Esophagus squamous epithelium (tissue), 5 donors: ENCODE measurements around the gene PEX11G. TPM values are rescaled to one million over a fixed set of nuclear protein-coding genes. Genes with fewer than 3 reads are reported as not detected.

Experiments used
- DNase-seq: peaks from one replicate; lab custom pipeline; 2025; lab: John Stamatoyannopoulos, UW
- H3K27ac ChIP-seq, 4 donors: fragments of 200-600 bp; sonication (generic); one replicate each; pipeline ENCODE4 v1.5.1; 2016 to 2019; ENCODE audit warnings: mild to moderate bottlenecking in 1 of 4
- H3K27me3 ChIP-seq, 4 donors: fragments of 200-600 bp; sonication (generic); 1 replicate in 3 of 4; 2 replicates in 1 of 4; pipeline versions ENCODE4 v1.5.1 to v1.6.0; 2017 to 2021; ENCODE audit warnings: antibody characterized with exemption in 1 of 4
- H3K36me3 ChIP-seq, 3 donors: fragments of 200-600 bp; sonication (generic); one replicate each; pipeline ENCODE4 v1.5.1; 2016 to 2019
- H3K4me1 ChIP-seq, 3 donors: fragments of 200-600 bp; sonication (generic); one replicate each; pipeline ENCODE4 v1.5.1; 2017 to 2019
- H3K4me3 ChIP-seq, 4 donors: fragments of 200-600 bp; sonication (generic); 1 replicate in 3 of 4; 2 replicates in 1 of 4; pipeline ENCODE4 v1.5.1; 2016 to 2019; ENCODE audit warnings: mild to moderate bottlenecking in 2 of 4, moderate library complexity in 1 of 4
- H3K9me3 ChIP-seq, 3 donors: fragments of 200-600 bp; sonication (generic); one replicate each; pipeline ENCODE4 v1.5.1; 2016 to 2019
- CTCF ChIP-seq, 6 experiments: fragments of 450-650 bp in 4 of 6; fragments of 200-600 bp in 2 of 6; sonication (generic) in 2 of 6; IDR thresholded peaks; one replicate each; pipeline ENCODE4 v1.5.1; 2016 to 2019; ENCODE audit warnings: antibody characterized with exemption in 6 of 6, mild to moderate bottlenecking in 4 of 6, moderate library complexity in 4 of 6
- POLR2A ChIP-seq, 4 donors: fragments of 450-650 bp; IDR thresholded peaks; one replicate each; pipeline ENCODE4 v1.6.1; 2017; ENCODE audit warnings: antibody characterized with exemption in 4 of 4, mild to moderate bottlenecking in 4 of 4, moderate library complexity in 3 of 4
- WGBS, 2 donors: methylation state at CpG; one replicate each; pipeline ENCODE4 v1.1.5; 2018; 5-methylcytosine and 5-hydroxymethylcytosine counted together
- intact Hi-C: fragments of 100-400 bp; cut with DNase I; formaldehyde crosslinking; loops from one replicate; pipeline ENCODE4 v1.15.0; 2022
- total RNA-seq, 4 donors: library from RNA; depleted of rRNA; stranded (reverse); fragments of >200 nt; gene quantifications; one replicate each; pipeline ENCODE4 v1.1.0, GENCODE V29; 2016
- donor health status: DM: yes; HTN: yes; CAD: no.

The PEX11G gene
- total RNA-seq, 4 donors from 2014 or later: 1.1 to 6.7 (median 4.1) TPM

DNA sequence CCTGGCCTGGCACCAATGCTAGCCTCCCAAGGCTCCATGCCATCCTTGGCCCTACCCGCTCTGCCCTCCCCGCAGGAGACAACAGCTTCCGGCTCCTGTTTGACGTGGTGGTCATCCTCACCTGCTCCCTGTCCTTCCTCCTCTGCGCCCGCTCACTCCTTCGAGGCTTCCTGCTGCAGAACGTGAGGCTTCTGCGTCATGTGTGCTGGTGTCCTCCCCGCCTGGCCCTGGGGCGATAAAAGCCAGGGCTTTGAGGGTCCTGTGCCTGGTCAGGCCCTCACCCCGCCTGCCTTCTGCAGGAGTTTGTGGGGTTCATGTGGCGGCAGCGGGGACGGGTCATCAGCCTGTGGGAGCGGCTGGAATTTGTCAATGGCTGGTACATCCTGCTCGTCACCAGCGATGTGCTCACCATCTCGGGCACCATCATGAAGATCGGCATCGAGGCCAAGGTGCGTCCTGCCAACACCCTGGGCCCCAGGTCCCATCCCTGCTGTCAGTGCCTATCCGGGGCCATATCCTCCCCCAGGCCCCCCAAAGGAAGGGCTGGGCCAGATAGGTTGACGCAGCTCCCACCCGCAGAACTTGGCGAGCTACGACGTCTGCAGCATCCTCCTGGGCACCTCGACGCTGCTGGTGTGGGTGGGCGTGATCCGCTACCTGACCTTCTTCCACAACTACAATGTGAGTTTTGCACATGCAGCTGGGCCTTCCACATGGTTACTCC, 39.8 kb upstream of the PEX11G start:
- Histone ChIP-seq H3K9me3 (no peaks in the 10 kb centered on the region), H3K27ac (no peak overlapping the region), H3K36me3 (peaks cover 17 to 70% (median 20%) of the 10 kb centered on the region in 3 donors), H3K4me1 (peaks cover 10 to 21% (median 11%) of the 10 kb centered on the region in 3 donors), H3K4me3 (no peak overlapping the region), H3K27me3 (no peaks in the 10 kb centered on the region)
- 84 to 92% methylated on average over 14 to 28 of the region's 32 CpGs for whole genome bisulfite sequencing, 2 donors
- DNase-seq: no peak
- TF ChIP-seq POLR2A (IDR thresholded peaks at IDR 0.05) (no peak), CTCF (IDR thresholded peaks at IDR 0.05) (no peak)
- intact Hi-C loops: loop anchor here (10.0 kb wide), 1 partner anchor 144 kb away; no protein-coding TSS in a partner anchor

DNA sequence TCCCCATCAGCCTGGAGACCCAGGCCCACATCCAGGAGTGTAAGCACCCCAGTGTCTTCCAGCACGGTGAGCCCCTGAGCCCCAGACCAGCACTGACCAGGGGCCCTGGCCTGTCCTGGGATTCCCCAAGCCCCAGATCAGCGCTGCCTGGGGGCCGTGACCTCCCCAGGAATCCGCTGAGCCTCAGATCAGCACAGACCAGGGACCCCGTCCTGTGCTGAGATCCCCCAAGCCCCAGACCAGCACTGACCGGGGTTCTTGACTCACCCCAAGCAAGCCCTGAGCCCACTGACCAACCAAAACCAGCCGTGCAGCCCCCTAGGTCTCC, 39.3 kb upstream of the PEX11G start:
- Histone ChIP-seq H3K4me3 (no peak overlapping the region), H3K27me3 (no peaks in the 10 kb centered on the region), H3K36me3 (peaks cover 17 to 70% (median 20%) of the 10 kb centered on the region in 3 donors), H3K27ac (no peak overlapping the region), H3K9me3 (no peaks in the 10 kb centered on the region), H3K4me1 (peaks cover 11 to 21% (median 11%) of the 10 kb centered on the region in 3 donors)
- intact Hi-C loops: loop anchor here (10.0 kb wide), 1 partner anchor 143 kb away; no protein-coding TSS in a partner anchor
- WGBS, 2 donors: 63% methylated on average over 2 of the region's 7 CpGs; no CpG with 5 or more reads in 1 of the 2 donors
- TF ChIP-seq CTCF (IDR thresholded peaks at IDR 0.05): no peak
- no peak for TF ChIP-seq POLR2A (IDR thresholded peaks at IDR 0.05)
- DNase-seq: no peak

DNA sequence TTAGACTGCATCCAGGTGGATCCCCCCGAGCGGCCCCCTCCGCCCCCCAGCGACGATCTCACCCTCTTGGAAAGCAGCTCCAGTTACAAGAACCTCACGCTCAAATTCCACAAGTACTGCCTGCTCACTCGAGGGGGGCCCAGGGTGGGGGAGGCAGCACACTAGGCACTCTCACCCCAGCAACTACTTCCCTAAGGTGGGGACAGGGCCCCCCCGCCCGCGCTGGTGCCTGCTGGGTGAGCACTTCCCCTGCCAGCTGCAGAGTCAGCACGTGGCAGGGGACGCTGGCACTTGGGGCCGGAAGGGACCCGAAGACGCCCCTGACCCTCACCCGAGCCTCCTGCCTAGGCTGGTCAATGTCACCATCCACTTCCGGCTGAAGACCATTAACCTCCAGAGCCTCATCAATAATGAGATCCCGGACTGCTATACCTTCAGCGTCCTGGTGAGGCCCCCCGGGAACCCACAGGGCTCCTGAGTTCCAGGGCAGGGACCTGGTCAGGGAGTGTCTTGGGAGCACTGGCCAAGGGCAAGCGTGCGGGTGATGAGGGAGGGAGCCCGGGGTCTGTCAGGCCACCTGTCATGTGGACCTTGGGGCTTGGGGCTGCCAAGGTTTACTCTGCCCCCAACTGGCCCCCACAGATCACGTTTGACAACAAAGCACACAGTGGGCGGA, 38.8 kb upstream of the PEX11G start:
- Histone ChIP-seq H3K4me1 (peaks cover 11 to 22% (median 15%) of the 10 kb centered on the region in 3 donors), H3K36me3 (peaks cover 17 to 70% (median 20%) of the 10 kb centered on the region in 3 donors), H3K27ac (no peak overlapping the region), H3K9me3 (no peaks in the 10 kb centered on the region), H3K27me3 (no peaks in the 10 kb centered on the region), H3K4me3 (no peak overlapping the region)
- TF ChIP-seq CTCF (IDR thresholded peaks at IDR 0.05): no peak
- no peak for TF ChIP-seq POLR2A (IDR thresholded peaks at IDR 0.05)
- no peak for DNase-seq
- intact Hi-C loops: loop anchor here (10.0 kb wide), 1 partner anchor 143 kb away; no protein-coding TSS in a partner anchor
- 82 to 87% methylated on average over 4 to 11 of the region's 25 CpGs for WGBS, 2 donors

DNA sequence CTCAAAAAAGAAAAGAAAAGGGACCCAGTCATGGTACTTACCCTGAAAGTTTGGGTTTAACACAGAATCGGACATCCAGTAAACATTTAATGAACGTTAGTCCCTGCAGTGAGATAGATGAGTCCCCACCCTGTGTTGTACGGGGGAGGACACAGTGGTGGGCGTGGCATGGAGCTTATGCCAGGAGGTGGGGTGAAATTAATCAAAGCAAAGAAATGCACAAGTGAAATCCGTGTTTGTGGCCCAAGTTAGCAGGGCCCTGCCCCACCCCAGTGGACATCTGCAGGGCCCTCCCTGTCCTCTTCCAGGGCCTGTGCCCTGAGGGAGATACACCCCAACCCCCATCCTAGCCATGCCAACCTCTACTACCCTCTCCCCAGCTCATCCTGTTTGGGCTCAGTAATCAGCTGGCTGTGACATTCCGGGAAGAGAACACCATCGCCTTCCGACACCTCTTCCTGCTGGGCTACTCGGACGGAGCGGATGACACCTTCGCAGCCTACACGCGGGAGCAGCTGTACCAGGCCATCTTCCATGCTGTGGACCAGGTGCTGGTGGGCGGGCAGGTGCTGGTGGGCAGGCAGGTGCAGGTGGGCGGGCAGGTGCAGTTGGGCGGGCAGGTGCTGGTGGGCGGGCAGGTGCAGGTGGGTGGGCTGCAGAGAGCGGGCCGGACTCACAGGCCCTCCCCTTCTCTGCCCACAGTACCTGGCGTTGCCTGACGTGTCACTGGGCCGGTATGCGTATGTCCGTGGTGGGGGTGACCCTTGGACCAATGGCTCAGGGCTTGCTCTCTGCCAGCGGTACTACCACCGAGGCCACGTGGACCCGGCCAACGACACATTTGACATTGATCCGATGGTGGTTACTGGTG, 37.5 kb upstream of the PEX11G start:
- Histone ChIP-seq H3K36me3 (peaks cover 17 to 70% (median 20%) of the 10 kb centered on the region in 3 donors), H3K27me3 (no peaks in the 10 kb centered on the region), H3K4me3 (no peak overlapping the region), H3K9me3 (no peaks in the 10 kb centered on the region), H3K4me1 (peaks cover 19 to 32% (median 21%) of the 10 kb centered on the region in 3 donors), H3K27ac (no peak overlapping the region)
- TF ChIP-seq CTCF (IDR thresholded peaks at IDR 0.05): no peak
- no peak for TF ChIP-seq POLR2A (IDR thresholded peaks at IDR 0.05)
- 75 to 76% methylated on average over 11 to 13 of the region's 31 CpGs for WGBS, 2 donors
- intact Hi-C loops: loop anchor here (10.0 kb wide), 1 partner anchor 141 kb away; no protein-coding TSS in a partner anchor
- DNase-seq: no peak
